IMR-90 (cell line): Measurements from ENCODE around the gene AGBL1.

Experiments used
- BHLHE40 ChIP-seq: fragments of 150-350 bp; IDR thresholded peaks from 2 replicates; pipeline ENCODE4 v1.6.1; 2016; ENCODE audit warnings: mild to moderate bottlenecking, low read depth, low read length
- CEBPB ChIP-seq: IDR thresholded peaks from 2 replicates; pipeline ENCODE4 v1.6.1; 2012; ENCODE audit warnings: low read depth, low read length, improper control_type of control experiment
- CTCF ChIP-seq: conservative IDR thresholded peaks from 2 replicates; pipeline ENCODE4 v1.5.1; 2012; ENCODE audit warnings: mild to moderate bottlenecking, low read depth, low read length, improper control_type of control experiment
- FOS ChIP-seq: fragments of 150-350 bp; IDR thresholded peaks from 2 replicates; pipeline ENCODE4 v1.6.1; 2016; ENCODE audit warnings: low read depth, low read length
- MAFK ChIP-seq: IDR thresholded peaks from 2 replicates; pipeline ENCODE4 v1.6.1; 2012; ENCODE audit warnings: low read depth, low read length, improper control_type of control experiment
- MAZ ChIP-seq: IDR thresholded peaks from 2 replicates; pipeline ENCODE4 v1.6.1; 2012; ENCODE audit warnings: low read depth, mild to moderate bottlenecking, low read length, improper control_type of control experiment, moderate library complexity, borderline replicate concordance
- MXI1 ChIP-seq: IDR thresholded peaks from 2 replicates; pipeline ENCODE4 v1.6.1; 2012; ENCODE audit warnings: low read depth, mild to moderate bottlenecking, low read length, moderate library complexity, borderline replicate concordance
- NFE2L2 ChIP-seq: fragments of 150-350 bp; IDR thresholded peaks from 2 replicates; pipeline ENCODE4 v1.6.1; 2016; ENCODE audit warnings: low read depth, mild to moderate bottlenecking, low read length
- POLR2A ChIP-seq: IDR thresholded peaks from 2 replicates; pipeline ENCODE4 v1.6.1; 2012; ENCODE audit warnings: mild to moderate bottlenecking, low read depth, low read length
- RAD21 ChIP-seq: IDR thresholded peaks from 2 replicates; pipeline ENCODE4 v1.6.1; 2012; ENCODE audit warnings: low read length, improper control_type of control experiment
- RCOR1 ChIP-seq: IDR thresholded peaks from 2 replicates; pipeline ENCODE4 v1.6.1; 2012; ENCODE audit warnings: mild to moderate bottlenecking, low read length, improper control_type of control experiment; ENCODE audit not compliant: insufficient replicate concordance
- RFX5 ChIP-seq: IDR thresholded peaks from 2 replicates; pipeline ENCODE4 v1.8.0; 2012; ENCODE audit warnings: low read depth, mild to moderate bottlenecking, low read length, moderate library complexity
- SMC3 ChIP-seq: fragments of 150-350 bp; IDR thresholded peaks from 2 replicates; pipeline ENCODE4 v1.6.1; 2016; ENCODE audit warnings: low read depth, mild to moderate bottlenecking, antibody characterized with exemption, low read length, moderate library complexity
- USF2 ChIP-seq: fragments of 150-350 bp; IDR thresholded peaks from 2 replicates; pipeline ENCODE4 v1.6.1; 2017; ENCODE audit warnings: mild to moderate bottlenecking, antibody characterized with exemption, low read length, low read depth

GRCh38 chr15:87045746-87046145, 966.1 kb downstream of the AGBL1 start:
- no peak for TF ChIP-seq RFX5
- no peak for TF ChIP-seq RAD21
- no peak for TF ChIP-seq POLR2A
- TF ChIP-seq CTCF, result no peak
- TF ChIP-seq CEBPB, result no peak
- no peak for TF ChIP-seq MXI1
- TF ChIP-seq RCOR1, result no peak
- no peak for TF ChIP-seq USF2
- no peak for TF ChIP-seq BHLHE40
- TF ChIP-seq MAFK, result no peak
- TF ChIP-seq FOS, result no peak
- TF ChIP-seq SMC3, result no peak
- TF ChIP-seq MAZ, result no peak
- no peak for TF ChIP-seq NFE2L2
